HepG2 (cell line): ENCODE measurements around the gene SMIM10L2A. TPM values are rescaled to one million over a fixed set of nuclear protein-coding genes. Genes with fewer than 3 reads are reported as not detected.

ENCODE experiments used
- CENPT ChIP-seq: sonication (generic); formaldehyde crosslinking; IDR thresholded peaks from 2 replicates; pipeline ENCODE4 v1.8.0; 2022; ENCODE audit warnings: low read depth, mild to moderate bottlenecking, moderate library complexity, missing genetic modification reagents
- TMF1 ChIP-seq: sonication (generic); formaldehyde crosslinking; IDR thresholded peaks from 2 replicates; pipeline ENCODE4 v1.8.1; 2022; ENCODE audit warnings: low read depth, missing genetic modification reagents
- ZNF317 ChIP-seq: sonication (generic); formaldehyde crosslinking; IDR thresholded peaks from 2 replicates; pipeline ENCODE4 v1.5.0; 2020; ENCODE audit warnings: mild to moderate bottlenecking, missing genetic modification reagents
- ZSCAN31 ChIP-seq: sonication (generic); formaldehyde crosslinking; IDR thresholded peaks from 2 replicates; pipeline ENCODE4 v1.5.0; 2020; ENCODE audit warnings: low read depth, mild to moderate bottlenecking, missing genetic modification reagents
- polyA plus RNA-seq, 8 experiments: library from polyadenylated mRNA; depleted of rRNA in 3 of 8; stranded (reverse) in 7 of 8; unstranded in 1 of 8; fragments of >200 nt; fragmentation: Illumina TruSeq in 4 of 8; extraction: Trizol in 4 of 8; gene quantifications; 2 replicates each; pipeline versions ENCODE4 v1.2.1 to v1.2.3, GENCODE V29; 2011 to 2016; ENCODE audit warnings: low read depth in 4 of 8, missing spikeins in 1 of 8, mixed read lengths in 1 of 8; ENCODE audit not compliant: insufficient read depth in 1 of 8
- total RNA-seq, 5 experiments: library from RNA; depleted of rRNA; stranded (reverse); fragments of >200 nt; fragmentation: Illumina TruSeq; extraction: Trizol; gene quantifications; 2 replicates each; pipeline ENCODE4 v1.2.3, GENCODE V29; 2016; ENCODE audit warnings: low read depth in 1 of 5
- TF ChIP-seq, protein P1 (sequence below): sonication (generic); formaldehyde crosslinking; IDR thresholded peaks from 2 replicates; pipeline ENCODE4 v1.9.0; 2021; ENCODE audit warnings: mild to moderate bottlenecking, missing genetic modification reagents
- TF ChIP-seq, protein P2 (sequence below): sonication (generic); formaldehyde crosslinking; IDR thresholded peaks from 2 replicates; pipeline ENCODE4 v1.4.0; 2020; ENCODE audit warnings: missing genetic modification reagents

Gene SMIM10L2A
- total and polyA plus RNA-seq, 2 of the 13 experiments (the other 11 are each of a cell fraction or from before 2014, with no cell fraction given), result not detected

DNA sequence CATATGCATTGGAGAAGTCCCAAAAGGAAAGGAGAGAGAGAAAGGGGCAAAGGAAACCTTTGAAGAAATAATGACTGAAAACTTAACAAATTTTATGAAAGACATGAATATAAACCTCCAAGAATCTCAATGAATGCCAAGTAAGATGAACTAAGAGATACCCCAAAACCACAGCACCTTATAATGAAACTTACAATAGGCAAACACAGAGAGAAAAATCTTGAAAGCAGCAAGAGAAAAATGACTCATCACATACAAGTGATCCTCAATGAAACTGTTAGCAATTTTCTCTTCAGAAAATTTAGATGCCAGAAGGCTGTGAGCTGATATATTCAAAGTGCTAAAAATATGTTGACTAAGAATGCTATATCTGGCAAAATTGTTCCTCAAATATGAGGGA is 10.1 kb downstream of the SMIM10L2A start (continued):
- TF ChIP-seq, protein P1, sequence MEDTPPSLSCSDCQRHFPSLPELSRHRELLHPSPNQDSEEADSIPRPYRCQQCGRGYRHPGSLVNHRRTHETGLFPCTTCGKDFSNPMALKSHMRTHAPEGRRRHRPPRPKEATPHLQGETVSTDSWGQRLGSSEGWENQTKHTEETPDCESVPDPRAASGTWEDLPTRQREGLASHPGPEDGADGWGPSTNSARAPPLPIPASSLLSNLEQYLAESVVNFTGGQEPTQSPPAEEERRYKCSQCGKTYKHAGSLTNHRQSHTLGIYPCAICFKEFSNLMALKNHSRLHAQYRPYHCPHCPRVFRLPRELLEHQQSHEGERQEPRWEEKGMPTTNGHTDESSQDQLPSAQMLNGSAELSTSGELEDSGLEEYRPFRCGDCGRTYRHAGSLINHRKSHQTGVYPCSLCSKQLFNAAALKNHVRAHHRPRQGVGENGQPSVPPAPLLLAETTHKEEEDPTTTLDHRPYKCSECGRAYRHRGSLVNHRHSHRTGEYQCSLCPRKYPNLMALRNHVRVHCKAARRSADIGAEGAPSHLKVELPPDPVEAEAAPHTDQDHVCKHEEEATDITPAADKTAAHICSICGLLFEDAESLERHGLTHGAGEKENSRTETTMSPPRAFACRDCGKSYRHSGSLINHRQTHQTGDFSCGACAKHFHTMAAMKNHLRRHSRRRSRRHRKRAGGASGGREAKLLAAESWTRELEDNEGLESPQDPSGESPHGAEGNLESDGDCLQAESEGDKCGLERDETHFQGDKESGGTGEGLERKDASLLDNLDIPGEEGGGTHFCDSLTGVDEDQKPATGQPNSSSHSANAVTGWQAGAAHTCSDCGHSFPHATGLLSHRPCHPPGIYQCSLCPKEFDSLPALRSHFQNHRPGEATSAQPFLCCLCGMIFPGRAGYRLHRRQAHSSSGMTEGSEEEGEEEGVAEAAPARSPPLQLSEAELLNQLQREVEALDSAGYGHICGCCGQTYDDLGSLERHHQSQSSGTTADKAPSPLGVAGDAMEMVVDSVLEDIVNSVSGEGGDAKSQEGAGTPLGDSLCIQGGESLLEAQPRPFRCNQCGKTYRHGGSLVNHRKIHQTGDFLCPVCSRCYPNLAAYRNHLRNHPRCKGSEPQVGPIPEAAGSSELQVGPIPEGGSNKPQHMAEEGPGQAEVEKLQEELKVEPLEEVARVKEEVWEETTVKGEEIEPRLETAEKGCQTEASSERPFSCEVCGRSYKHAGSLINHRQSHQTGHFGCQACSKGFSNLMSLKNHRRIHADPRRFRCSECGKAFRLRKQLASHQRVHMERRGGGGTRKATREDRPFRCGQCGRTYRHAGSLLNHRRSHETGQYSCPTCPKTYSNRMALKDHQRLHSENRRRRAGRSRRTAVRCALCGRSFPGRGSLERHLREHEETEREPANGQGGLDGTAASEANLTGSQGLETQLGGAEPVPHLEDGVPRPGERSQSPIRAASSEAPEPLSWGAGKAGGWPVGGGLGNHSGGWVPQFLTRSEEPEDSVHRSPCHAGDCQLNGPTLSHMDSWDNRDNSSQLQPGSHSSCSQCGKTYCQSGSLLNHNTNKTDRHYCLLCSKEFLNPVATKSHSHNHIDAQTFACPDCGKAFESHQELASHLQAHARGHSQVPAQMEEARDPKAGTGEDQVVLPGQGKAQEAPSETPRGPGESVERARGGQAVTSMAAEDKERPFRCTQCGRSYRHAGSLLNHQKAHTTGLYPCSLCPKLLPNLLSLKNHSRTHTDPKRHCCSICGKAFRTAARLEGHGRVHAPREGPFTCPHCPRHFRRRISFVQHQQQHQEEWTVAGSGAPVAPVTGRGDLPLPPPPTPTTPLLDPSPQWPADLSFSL (CRISPR knock-in tag), result no peak
- TF ChIP-seq TMF1 (CRISPR knock-in tag), result no peak
- no peak for TF ChIP-seq CENPT (CRISPR knock-in tag)
- no peak for TF ChIP-seq ZSCAN31 (CRISPR knock-in tag)
- TF ChIP-seq ZNF317 (CRISPR knock-in tag), result no peak
- TF ChIP-seq, protein P2, sequence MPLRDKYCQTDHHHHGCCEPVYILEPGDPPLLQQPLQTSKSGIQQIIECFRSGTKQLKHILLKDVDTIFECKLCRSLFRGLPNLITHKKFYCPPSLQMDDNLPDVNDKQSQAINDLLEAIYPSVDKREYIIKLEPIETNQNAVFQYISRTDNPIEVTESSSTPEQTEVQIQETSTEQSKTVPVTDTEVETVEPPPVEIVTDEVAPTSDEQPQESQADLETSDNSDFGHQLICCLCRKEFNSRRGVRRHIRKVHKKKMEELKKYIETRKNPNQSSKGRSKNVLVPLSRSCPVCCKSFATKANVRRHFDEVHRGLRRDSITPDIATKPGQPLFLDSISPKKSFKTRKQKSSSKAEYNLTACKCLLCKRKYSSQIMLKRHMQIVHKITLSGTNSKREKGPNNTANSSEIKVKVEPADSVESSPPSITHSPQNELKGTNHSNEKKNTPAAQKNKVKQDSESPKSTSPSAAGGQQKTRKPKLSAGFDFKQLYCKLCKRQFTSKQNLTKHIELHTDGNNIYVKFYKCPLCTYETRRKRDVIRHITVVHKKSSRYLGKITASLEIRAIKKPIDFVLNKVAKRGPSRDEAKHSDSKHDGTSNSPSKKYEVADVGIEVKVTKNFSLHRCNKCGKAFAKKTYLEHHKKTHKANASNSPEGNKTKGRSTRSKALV, result no peak
- TF ChIP-seq, all 625 proteins: peak for 0
